SK-N-SH treated with all-trans-retinoic acid at 6 μM for 48 hours (cell line): ENCODE results near the gene VPS9D1.

Experiments used
- ATAC-seq: fragments of 200-7000 bp; cut with Tn5 transposase; 3 replicates; pipeline ENCODE4 v1.9.1; 2020; ENCODE audit warnings: mild to moderate bottlenecking, moderate library complexity
- BACH2 ChIP-seq: fragments of 250-450 bp; sonication (Bioruptor Pico); IDR thresholded peaks from 2 replicates; pipeline ENCODE4 v1.9.0; 2021; ENCODE audit warnings: mild to moderate bottlenecking, borderline replicate concordance
- CREB5 ChIP-seq: fragments of 250-450 bp; sonication (Bioruptor Pico); IDR thresholded peaks from 2 replicates; pipeline ENCODE4 v1.5.1; 2020; ENCODE audit warnings: low read depth, mild to moderate bottlenecking, moderate library complexity
- CSDC2 ChIP-seq: fragments of 250-450 bp; sonication (Bioruptor Pico); IDR thresholded peaks from 2 replicates; pipeline ENCODE4 v1.5.0; 2020; ENCODE audit warnings: mild to moderate bottlenecking, moderate library complexity
- ESRRG ChIP-seq: fragments of 250-450 bp; sonication (Bioruptor Pico); IDR thresholded peaks from 2 replicates; pipeline ENCODE4 v1.6.1; 2021; ENCODE audit warnings: mild to moderate bottlenecking
- GLIS3 ChIP-seq: fragments of 250-450 bp; sonication (Bioruptor Pico); IDR thresholded peaks from 2 replicates; pipeline ENCODE4 v1.5.0; 2020; ENCODE audit warnings: mild to moderate bottlenecking, moderate library complexity
- OSR1 ChIP-seq: fragments of 250-450 bp; sonication (Bioruptor Pico); IDR thresholded peaks from 2 replicates; pipeline ENCODE4 v1.8.0; 2022; ENCODE audit warnings: moderate library complexity, mild to moderate bottlenecking, inconsistent platforms
- PPARA ChIP-seq: fragments of 250-450 bp; sonication (Bioruptor Pico); IDR thresholded peaks from 2 replicates; pipeline ENCODE4 v1.5.0; 2020; ENCODE audit warnings: mild to moderate bottlenecking, borderline replicate concordance

Gene VPS9D1

GRCh38 chr16:89657442-89658220, 63.1 kb downstream of the VPS9D1 start, which contains the start of the genes CHMP1A and SPATA33:
CHMP1A (minus strand) TSS chr16:89657708; CDS start chr16:89657588, 120 bp downstream.
SPATA33 (plus strand) TSS chr16:89657836; CDS start chr16:89657912, 76 bp downstream.
- peak; percentile 96 for ATAC-seq
- TF ChIP-seq GLIS3 (no peak), BACH2 (no peak), ESRRG (CRISPR knock-in tag) (no peak), CREB5 (CRISPR knock-in tag) (no peak), OSR1 (no peak), PPARA (CRISPR knock-in tag) (no peak), CSDC2 (no peak)
- TF ChIP-seq, all 23 proteins: peak for 0
